Activated CD8-positive, alpha-beta memory T cell treated with anti-CD3 and anti-CD28 coated beads, Interleukin-2, amount 50 U/mL, for 4 hours (primary cell): ENCODE data around the gene TIGD4.
"Not testable (repeated sequence)": the region's sequence is repeated elsewhere in the genome, so short reads cannot be mapped to it uniquely, and the experiment has no call there.

ENCODE experiments used
- DNase-seq: peaks from one replicate; pipeline ENCODE4 v3.0.0-alpha.2; 2020

Gene TIGD4

GRCh38 chr4:152780267-152780778, 793 bp upstream of the TIGD4 start:
- DNase-seq: no peak

GRCh38 chr4:152778656-152779512, 646 bp downstream of the TIGD4 start:
- peak; percentile 32 for DNase-seq

GRCh38 chr4:152777488-152777887, 2.0 kb downstream of the TIGD4 start:
- DNase-seq: no peak

DNA sequence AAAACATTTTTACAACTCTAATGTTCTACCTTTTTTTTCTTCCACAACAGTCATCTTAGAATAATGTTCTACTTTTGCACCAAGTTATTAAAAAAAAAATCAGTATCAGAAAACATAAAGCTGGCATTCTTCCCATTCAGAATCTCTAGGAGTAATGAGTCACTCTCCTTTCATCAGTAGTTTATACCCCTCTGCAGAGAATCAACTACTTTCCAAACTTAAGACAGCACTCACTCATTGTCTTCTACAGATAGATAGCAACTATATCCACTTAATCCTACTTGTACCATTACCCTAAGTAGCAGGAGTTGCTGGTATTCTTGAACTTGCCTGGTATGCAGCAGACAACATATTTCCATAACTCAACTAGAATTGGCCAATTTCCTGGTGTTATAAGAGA, 3.2 kb downstream of the TIGD4 start:
- no peak for DNase-seq

DNA sequence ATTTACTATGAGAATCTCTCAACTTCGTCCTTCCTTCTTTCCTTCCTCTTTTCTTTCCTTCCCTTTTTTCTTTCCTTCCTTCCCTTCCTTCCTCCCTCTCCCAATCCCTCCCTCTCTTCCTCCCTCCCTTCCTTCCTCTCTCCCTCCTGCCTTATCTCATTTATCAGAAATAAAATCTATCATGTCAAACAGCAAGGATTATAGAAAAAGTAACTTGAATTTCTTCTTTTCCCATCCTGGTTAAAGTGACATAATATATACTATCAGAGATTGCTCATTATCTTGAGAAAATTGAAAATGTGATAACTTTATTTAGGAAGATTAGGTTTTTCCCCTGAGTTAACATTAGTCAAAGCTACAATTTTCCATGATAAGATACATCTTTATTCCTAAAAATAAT, 5.6 kb downstream of the TIGD4 start:
- DNase-seq: no peak

DNA sequence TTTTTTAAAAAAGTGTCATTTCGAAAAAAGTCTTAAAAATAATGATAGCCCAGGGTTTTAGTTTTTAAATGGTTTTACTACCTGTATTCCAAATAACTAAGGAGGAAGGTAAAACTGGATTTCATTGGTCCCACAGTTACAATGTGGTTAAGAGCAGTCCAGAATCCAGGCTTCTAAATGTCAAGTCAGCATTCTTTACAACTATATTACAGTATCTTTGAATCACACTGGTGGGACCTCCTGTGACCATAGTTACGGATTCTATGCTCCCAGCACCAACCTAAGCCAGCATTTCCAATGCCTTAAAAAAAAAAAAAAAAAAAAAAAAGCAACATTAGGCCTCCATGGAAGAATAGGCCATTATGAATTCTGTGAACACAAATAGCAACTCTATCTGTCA, 6.2 kb downstream of the TIGD4 start:
- no peak for DNase-seq

- no peak for DNase-seq
Observed at GRCh38 chr4:152771741-152772533, 7.6 kb downstream of the TIGD4 start.

DNA sequence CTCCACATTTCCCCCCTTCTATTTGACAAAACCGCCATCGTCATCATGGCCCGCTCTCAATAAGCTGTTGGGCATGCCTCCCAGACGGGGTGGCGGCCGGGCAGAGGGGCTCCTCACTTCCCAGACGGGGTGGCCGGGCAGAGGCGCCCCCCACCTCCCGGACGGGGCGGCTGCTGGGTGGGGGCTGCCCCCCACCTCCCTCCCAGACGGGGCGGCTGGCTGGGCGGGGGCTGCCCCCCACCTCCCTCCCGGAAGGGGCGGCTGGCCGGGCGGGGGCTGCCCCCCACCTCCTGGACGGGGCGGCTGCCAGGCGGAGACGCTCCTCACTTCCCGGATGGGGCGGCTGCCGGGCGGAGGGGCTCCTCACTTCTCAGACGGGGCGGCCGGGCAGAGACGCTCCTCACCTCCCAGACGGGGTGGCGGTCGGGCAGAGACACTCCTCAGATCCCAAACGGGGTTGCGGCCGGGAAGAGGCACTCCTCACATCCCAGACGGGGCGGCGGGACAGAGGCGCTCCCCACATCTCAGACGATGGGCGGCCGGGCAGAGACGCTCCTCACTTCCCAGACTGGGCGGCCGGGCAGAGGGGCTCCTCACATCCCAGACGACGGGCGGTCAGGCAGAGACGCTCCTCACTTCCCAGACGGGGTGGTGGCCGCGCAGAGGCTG, 14.3 kb downstream of the TIGD4 start:
- not testable (repeated sequence) for DNase-seq

DNA sequence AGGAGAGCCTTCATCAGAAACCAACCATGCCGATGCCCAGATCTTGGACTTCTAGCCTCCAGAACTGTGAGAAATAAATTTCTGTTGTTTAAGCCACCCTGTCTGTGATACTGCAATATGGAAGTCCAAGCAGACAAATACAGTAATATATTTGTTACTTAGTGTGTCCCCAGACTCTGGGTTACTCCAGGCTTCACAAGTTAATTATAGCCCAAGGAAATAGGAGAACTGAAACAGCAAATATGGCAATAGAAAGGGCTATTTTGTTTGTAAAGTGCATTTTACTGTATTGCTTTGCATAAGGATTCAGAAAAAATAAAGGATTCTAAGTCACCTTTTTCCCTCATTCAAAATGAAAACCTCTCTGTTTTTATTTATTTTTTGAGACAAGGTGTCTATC, 15.7 kb downstream of the TIGD4 start:
- DNase-seq: no peak

GRCh38 chr4:152748619-152749018, 30.9 kb downstream of the TIGD4 start:
- DNase-seq: no peak

DNA sequence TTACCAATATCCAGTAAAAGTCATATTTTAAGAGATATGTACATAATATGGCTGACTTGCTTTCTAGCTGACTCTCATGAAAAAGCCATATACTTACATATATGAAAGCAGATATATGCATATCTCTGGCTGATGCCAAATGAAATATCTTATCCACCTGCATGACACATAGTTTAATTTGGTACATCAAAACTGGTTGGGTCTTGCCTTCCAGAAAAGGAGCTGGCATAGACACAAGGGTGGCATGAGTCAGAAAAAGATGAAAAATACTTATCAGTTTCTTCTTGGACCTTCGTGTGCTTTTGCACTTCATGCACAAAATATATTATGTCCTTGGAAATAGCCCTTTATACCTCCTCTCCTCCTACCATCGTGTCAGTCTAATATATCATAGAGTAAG, 32.1 kb downstream of the TIGD4 start:
- DNase-seq: no peak

DNA sequence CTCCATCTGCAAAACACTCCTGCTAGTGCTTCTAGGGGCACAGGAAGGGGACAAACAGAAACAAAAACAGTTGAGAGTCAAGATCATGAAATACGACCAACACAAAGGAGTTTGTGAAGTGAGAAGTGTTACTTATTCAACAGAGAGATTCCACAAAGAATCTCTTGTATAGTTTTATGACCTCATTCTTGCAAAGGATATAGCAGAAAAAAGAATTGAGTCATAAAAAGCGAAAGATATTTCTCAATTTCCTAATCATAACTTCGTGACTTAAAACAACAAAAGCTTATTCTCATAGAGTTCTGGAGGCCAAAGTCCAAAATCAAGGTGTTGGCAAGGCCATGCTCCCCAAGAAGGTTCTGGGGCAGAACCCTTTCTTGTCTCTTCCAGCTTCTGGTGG, 40.7 kb downstream of the TIGD4 start:
- DNase-seq: no peak

GRCh38 chr4:152735906-152736305, 43.6 kb downstream of the TIGD4 start:
- DNase-seq: no peak

DNA sequence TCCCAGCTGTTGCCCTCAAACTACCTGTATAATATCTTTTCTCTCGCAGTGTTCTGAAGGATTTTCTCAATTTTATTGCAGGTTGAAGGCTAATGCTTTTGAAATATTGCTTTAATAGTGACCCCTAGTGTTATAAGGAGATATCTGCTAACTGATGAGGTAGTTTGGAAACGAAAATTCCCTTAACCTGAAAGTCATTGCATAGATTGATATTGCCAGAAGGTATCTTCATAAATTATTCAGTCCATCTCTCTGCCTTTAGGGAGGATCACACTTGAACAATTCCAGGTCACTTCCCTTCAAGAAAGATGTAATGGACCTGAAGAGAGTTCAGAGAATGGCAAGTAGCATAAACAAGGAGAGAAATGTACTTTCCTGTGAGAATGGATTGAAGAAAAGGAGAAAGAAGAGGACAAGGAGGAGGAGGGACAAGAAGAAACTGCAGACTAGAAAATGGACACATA, 44.1 kb downstream of the TIGD4 start:
- DNase-seq: no peak

DNA sequence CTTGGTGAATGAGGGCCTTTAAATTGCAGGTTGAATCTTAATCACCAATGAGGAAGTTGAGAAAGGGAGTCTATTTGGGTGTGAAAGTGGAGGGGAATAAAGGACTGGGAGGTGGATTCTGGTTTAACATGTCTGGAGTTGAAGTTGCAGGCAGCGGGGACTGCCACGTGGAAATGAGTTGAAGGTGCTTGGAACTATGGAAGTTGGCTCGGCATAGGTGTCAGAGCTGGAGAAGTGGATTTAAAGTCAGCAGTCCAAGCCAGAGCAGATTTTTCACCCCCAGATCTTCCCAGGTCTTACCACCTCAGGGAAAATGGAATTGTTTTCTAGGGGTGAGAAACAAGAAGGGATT, 44.9 kb downstream of the TIGD4 start:
- no peak for DNase-seq

- no peak for DNase-seq
Observed at GRCh38 chr4:152734015-152734698, 45.4 kb downstream of the TIGD4 start.

DNA sequence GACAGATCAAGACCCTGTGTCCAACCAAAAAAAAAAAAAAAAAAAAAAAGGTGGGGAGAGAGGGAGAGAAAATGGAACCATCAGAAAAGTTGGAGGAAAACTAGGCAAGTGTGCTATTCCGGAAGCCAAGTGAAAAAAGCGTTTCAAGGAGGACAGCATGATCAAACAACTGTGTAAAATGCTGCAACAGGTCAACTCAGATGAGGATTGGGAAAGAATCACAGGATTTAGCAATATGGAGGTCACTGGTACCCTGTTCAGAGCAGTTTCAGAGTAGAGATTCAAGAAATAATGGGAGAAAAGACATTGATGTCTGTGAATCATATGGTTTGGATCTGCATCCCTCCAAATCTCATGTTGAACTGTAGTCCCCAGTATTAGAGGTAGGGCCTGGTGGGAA, 47.5 kb downstream of the TIGD4 start:
- no peak for DNase-seq

DNA sequence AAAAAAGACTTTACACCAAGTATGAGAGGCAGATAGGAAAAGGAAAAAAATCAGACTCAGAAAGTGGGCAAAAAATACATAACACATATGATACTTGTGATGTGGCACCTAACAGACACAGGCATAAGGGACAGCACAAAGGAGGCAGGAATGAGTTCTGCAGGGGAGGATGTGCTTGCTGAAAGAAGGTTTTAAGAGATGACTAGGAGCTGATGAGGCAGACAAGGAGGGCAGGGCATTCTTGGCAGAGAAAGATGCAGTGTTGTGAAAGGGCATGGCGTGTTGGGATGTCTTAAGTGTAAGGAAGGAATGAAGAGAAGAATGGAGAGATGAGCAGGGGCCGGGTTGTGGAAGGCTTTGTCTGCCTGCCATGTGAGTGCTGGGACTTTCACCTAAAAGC, 50.1 kb downstream of the TIGD4 start:
- DNase-seq: no peak

DNA sequence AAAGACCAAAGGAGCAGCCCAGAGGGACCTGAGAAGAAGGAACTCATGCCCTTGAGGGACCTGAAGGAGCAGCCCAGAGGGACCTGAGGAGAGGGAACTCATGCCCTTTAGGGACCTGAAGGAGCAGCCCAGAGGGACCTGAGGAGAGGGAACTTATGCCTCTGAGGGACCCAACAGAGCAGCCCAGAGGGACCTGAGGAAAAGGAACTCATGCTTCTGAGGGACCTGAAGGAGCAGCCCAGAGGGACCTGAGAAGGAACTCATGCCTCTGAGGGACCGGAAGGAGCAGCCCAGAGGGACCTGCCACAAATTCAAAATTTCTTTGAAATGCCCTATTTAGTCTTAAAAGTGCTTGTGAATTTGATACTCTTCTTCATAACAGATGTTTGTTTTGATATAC, 51.2 kb downstream of the TIGD4 start:
- no peak for DNase-seq

GRCh38 chr4:152727784-152728183, 51.7 kb downstream of the TIGD4 start:
- no peak for DNase-seq

- no peak for DNase-seq
Observed at GRCh38 chr4:152724494-152724893, 55.0 kb downstream of the TIGD4 start.

GRCh38 chr4:152723236-152723635, 56.3 kb downstream of the TIGD4 start:
- no peak for DNase-seq
